ENCODE measurements around the gene SPATA24. TPM values are rescaled to one million over a fixed set of nuclear protein-coding genes. Genes with fewer than 3 reads are reported as not detected.

The SPATA24 gene
- total RNA-seq, 2 experiments from 2014 or later: 3.8 to 4.0 TPM

GRCh38 chr5:139394123-139394653, 9.7 kb downstream of the SPATA24 start:
- Mint-ChIP-seq H3K27me3 (ENCODE audit: low read depth) (no peaks in the 10 kb centered on the region), H3K4me3 (peak overlapping the region; percentile 98), H3K4me1 (ENCODE audit: low read depth) (peaks cover 62% of the 10 kb centered on the region), H3K36me3 (ENCODE audit: low read depth) (peaks cover 29% of the 10 kb centered on the region), H3K9me3 (ENCODE audit: insufficient read depth) (no peaks in the 10 kb centered on the region), H3K27ac (peak overlapping the region; percentile 97)
- DNase-seq (peak; percentile 80), ATAC-seq (peak; percentile 17)
- ChIA-PET CTCF (interaction anchor here (0.8 to 1.6 kb wide), 5 partner anchors 9 to 118 kb away, joined by 4 to 5 read pairs (median 4); partner anchors contain the start of genes PAIP2 and SPATA24), POLR2A (interaction anchor here (4.9 to 11.6 kb wide), 2 partner anchors 53 to 100 kb away, joined by 37 to 139 read pairs; partner anchors contain the start of genes MATR3 and PAIP2)

DNA sequence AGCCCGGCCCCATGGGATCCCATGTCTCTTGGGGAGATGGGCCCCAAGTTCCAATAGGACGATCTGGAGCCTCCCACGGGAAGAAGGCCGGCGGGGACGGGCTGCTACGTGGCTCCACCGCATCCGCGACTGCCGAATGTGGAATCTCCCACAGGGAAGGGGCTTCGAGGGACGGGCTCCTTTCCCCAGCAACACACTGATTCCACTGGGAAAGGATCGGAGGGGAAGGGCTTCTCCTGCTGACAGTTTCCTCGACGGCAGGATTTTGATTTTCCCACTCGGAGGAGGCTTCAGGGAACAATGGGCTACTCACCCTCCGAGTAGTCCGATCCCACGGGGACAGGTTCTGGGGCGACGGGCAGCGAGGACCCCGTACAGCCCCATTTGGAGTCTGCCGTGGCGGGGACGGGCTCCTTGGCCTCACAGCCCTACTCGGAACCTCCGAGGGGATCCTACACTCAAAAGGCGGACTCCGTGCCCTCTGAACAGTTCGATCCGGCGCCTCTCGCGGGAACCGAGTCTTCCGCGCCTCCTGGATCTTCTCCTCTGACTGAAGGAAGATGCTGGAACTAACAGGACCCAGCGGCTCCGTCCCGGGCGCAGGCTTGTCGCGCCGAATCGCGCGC, 10.3 kb downstream of the SPATA24 start:
- Mint-ChIP-seq H3K36me3 (ENCODE audit: low read depth) (peaks cover 31% of the 10 kb centered on the region), H3K9me3 (ENCODE audit: insufficient read depth) (no peaks in the 10 kb centered on the region), H3K4me3 (peak overlapping the region; percentile 98), H3K27ac (peak overlapping the region; percentile 97), H3K27me3 (ENCODE audit: low read depth) (no peaks in the 10 kb centered on the region), H3K4me1 (ENCODE audit: low read depth) (peaks cover 64% of the 10 kb centered on the region)
- DNase-seq (peak; percentile 40), ATAC-seq (no peak)
- ChIA-PET POLR2A (interaction anchor here (0.6 to 11.6 kb wide), 6 partner anchors 9 to 118 kb away, joined by 3 to 139 read pairs (median 20); partner anchors contain the start of genes MATR3, PAIP2 and SPATA24), CTCF (interaction anchor here (1.0 to 4.4 kb wide), 7 partner anchors 10 to 119 kb away, joined by 3 to 32 read pairs (median 4); partner anchors contain the start of genes PAIP2 and SPATA24)

DNA sequence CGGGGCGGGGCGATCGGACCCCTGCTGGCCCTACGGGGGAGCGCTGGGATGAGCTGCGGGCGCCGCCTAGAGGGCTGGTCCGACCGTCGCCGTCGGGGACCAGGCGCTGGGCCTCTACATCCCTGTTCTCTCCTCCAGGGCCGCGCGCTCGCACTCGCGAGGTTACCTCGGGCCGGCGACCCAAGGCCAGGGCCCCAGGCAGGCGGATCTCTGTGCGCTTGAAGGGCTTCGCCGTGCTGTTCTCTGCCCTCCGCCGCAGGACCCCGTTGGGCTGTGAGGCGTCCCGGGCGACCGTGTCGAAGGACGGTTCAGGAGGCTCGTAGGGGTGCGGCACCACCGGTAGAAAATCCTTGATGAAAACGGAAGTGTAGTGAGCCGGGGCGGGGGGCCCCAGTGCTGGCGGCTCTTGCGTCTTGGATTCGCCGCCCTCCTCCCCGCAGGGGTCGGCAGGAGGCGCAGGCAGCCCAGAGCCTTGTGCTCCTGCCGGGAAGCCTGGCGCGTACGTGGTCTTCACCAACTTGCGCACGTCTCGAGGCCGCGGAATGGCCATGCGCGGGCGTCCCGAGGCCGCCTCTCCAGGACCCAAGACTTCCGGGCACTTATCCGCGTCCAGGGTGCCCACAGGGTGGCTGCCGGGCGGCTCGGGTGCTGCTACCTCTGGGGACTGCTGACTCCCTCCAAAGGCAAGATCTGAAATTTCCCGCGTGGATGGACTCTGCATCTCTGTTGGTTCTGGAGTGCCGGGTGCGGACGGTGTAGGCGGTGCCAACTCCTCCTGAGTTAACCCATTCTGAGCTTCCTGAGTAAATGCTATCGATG, 11.0 kb downstream of the SPATA24 start:
- Mint-ChIP-seq H3K27me3 (ENCODE audit: low read depth) (no peaks in the 10 kb centered on the region), H3K4me1 (ENCODE audit: low read depth) (peaks cover 68% of the 10 kb centered on the region), H3K4me3 (peak overlapping the region; percentile 98), H3K27ac (peak overlapping the region; percentile 97), H3K9me3 (ENCODE audit: insufficient read depth) (no peaks in the 10 kb centered on the region), H3K36me3 (ENCODE audit: low read depth) (peaks cover 28% of the 10 kb centered on the region)
- DNase-seq (peak; percentile 93), ATAC-seq (peak; percentile 73)
- CTCF ChIA-PET: interaction anchor here (0.7 to 4.4 kb wide), 6 partner anchors 11 to 119 kb away, joined by 3 to 32 read pairs (median 6); partner anchors contain the start of genes PAIP2 and SPATA24
- POLR2A ChIA-PET: interaction anchor here (0.5 to 11.6 kb wide), 8 partner anchors 9 to 124 kb away, joined by 3 to 139 read pairs (median 4); partner anchors contain the start of genes MATR3, PAIP2, SLC23A1 and SPATA24

GRCh38 chr5:139392324-139392677, 11.6 kb downstream of the SPATA24 start:
- ChIA-PET CTCF (interaction anchor here (0.7 to 4.4 kb wide), 7 partner anchors 10 to 69 kb away, joined by 3 to 32 read pairs (median 8); partner anchors contain the start of genes PAIP2 and SPATA24), POLR2A (interaction anchor here (0.9 to 11.6 kb wide), 8 partner anchors 9 to 99 kb away, joined by 3 to 139 read pairs (median 4); partner anchors contain the start of genes MATR3, PAIP2, SLC23A1 and SPATA24)
- no peaks in the 10 kb centered on the region for H3K9me3 Mint-ChIP-seq (ENCODE audit: insufficient read depth)
- H3K27ac Mint-ChIP-seq: peak overlapping the region; percentile 99
- H3K36me3 Mint-ChIP-seq (ENCODE audit: low read depth): peaks cover 26% of the 10 kb centered on the region
- H3K27me3 Mint-ChIP-seq (ENCODE audit: low read depth): no peaks in the 10 kb centered on the region
- DNase-seq: no peak
- H3K4me1 Mint-ChIP-seq (ENCODE audit: low read depth): peaks cover 70% of the 10 kb centered on the region
- H3K4me3 Mint-ChIP-seq: peak overlapping the region; percentile 98
- peak; percentile 40 for ATAC-seq

GRCh38 chr5:139391570-139392323, 12.1 kb downstream of the SPATA24 start:
- H3K27ac Mint-ChIP-seq: peak overlapping the region; percentile 99
- peaks cover 67% of the 10 kb centered on the region for H3K4me1 Mint-ChIP-seq (ENCODE audit: low read depth)

GRCh38 chr5:139390639-139391569, 13.0 kb downstream of the SPATA24 start:
- ChIA-PET CTCF (interaction anchor here (1.0 to 4.4 kb wide), 16 partner anchors 11 to 812 kb away, joined by 3 to 32 read pairs (median 4); partner anchors contain the start of genes MATR3, PAIP2, SPATA24 and STING1), POLR2A (interaction anchor here (0.7 to 11.6 kb wide), 10 partner anchors 11 to 139 kb away, joined by 3 to 139 read pairs (median 4); partner anchors contain the start of genes MATR3, PAIP2, SPATA24 and STING1)

More at GRCh38 chr5:139391570-139392323, 12.1 kb downstream of the SPATA24 start:
- H3K27me3 Mint-ChIP-seq (ENCODE audit: low read depth): no peaks in the 10 kb centered on the region
- CTCF ChIA-PET: interaction anchor here (1.0 to 4.4 kb wide), 14 partner anchors 11 to 126 kb away, joined by 3 to 32 read pairs (median 4); partner anchors contain the start of genes PAIP2, SPATA24 and STING1
- POLR2A ChIA-PET: interaction anchor here (0.7 to 11.6 kb wide), 12 partner anchors 8 to 98 kb away, joined by 3 to 139 read pairs (median 4); partner anchors contain the start of genes MATR3, PAIP2, SLC23A1 and SPATA24
- peak overlapping the region; percentile 98 for H3K4me3 Mint-ChIP-seq
- H3K9me3 Mint-ChIP-seq (ENCODE audit: insufficient read depth): no peaks in the 10 kb centered on the region
- peak; percentile 18 for ATAC-seq
- peaks cover 26% of the 10 kb centered on the region for H3K36me3 Mint-ChIP-seq (ENCODE audit: low read depth)
- DNase-seq: peak; percentile 64

DNA sequence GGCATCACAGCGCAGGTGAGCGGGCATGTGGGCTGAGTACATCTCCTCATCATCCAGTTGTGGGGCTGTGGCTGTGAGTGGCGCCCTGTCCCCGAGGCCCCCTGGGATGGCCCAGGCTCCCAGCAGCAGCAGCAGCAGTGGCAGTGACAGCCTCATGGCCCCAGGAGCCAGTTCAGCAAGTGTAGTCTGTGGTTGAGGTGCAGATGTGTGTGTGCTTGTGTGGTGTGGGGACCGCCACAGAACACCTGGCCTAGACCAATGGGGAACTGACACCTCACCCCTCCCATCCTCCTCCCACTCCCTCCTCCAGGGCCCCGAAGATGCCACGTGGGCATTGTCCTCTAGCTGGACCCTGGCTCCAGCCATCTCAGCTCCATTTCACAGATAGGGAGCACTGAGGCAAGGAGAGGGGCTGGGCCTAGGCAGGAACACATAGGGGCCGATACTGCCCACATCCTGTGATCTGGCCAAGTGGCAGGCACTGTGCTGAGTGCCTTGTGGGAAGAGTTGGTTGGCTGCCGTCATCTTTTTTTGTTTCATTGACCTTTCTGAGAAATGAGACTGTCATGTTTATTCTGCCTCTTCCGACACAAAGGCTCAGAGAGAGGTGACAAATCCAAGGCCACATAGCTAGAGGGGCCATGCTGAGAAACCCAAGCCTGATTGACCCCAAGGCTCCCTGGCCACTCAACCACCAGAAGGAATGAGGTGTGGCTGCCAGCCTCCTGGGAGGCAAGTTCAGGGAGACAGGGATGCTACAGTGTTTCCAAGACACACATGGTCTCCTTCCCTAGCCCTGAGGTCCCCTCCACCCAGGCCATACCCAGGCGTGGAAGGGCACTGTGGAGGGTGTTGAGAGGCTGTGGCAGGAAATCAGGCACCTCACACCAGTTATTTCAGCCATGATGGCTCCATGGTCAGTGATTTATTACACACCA, 13.9 kb downstream of the SPATA24 start, which contains the start of gene MZB1:
MZB1 (minus strand) TSS at position 213 of the 938 bp plus-strand sequence; CDS start at position 156, 57 bp downstream.
- Mint-ChIP-seq H3K27me3 (ENCODE audit: low read depth) (no peaks in the 10 kb centered on the region), H3K9me3 (ENCODE audit: insufficient read depth) (no peaks in the 10 kb centered on the region), H3K4me1 (ENCODE audit: low read depth) (peaks cover 68% of the 10 kb centered on the region), H3K36me3 (ENCODE audit: low read depth) (peaks cover 19% of the 10 kb centered on the region), H3K27ac (peak within 1 kb of the TSS; percentile 99), H3K4me3 (peak within 1 kb of the TSS; percentile 98)
- ATAC-seq (peak; percentile 41), DNase-seq (peak; percentile 91)
- CTCF ChIA-PET: interaction anchor here (1.0 to 4.4 kb wide), 9 partner anchors 12 to 811 kb away, joined by 3 to 32 read pairs (median 4); partner anchors contain the start of genes MATR3, PAIP2, SPATA24 and STING1
- POLR2A ChIA-PET: interaction anchor here (0.6 to 11.6 kb wide), 7 partner anchors 12 to 138 kb away, joined by 3 to 139 read pairs (median 6); partner anchors contain the start of genes MATR3, PAIP2 and SPATA24

More at GRCh38 chr5:139390639-139391569, 13.0 kb downstream of the SPATA24 start:
- Mint-ChIP-seq H3K27ac (peak overlapping the region; percentile 99), H3K36me3 (ENCODE audit: low read depth) (peaks cover 21% of the 10 kb centered on the region), H3K4me1 (ENCODE audit: low read depth) (peaks cover 67% of the 10 kb centered on the region), H3K9me3 (ENCODE audit: insufficient read depth) (no peaks in the 10 kb centered on the region), H3K27me3 (ENCODE audit: low read depth) (no peaks in the 10 kb centered on the region), H3K4me3 (peak overlapping the region; percentile 98)
- DNase-seq (no peak), ATAC-seq (no peak)

- no peaks in the 10 kb centered on the region for H3K9me3 Mint-ChIP-seq (ENCODE audit: insufficient read depth)
- H3K36me3 Mint-ChIP-seq (ENCODE audit: low read depth): peaks cover 19% of the 10 kb centered on the region
- H3K4me3 Mint-ChIP-seq: peak overlapping the region; percentile 98
- ATAC-seq (no peak), DNase-seq (no peak)
- peak overlapping the region; percentile 77 for H3K27ac Mint-ChIP-seq
- H3K27me3 Mint-ChIP-seq (ENCODE audit: low read depth): no peaks in the 10 kb centered on the region
- POLR2A ChIA-PET: interaction anchor here (0.8 to 11.6 kb wide), 3 partner anchors 26 to 47 kb away, joined by 3 to 139 read pairs (median 3); partner anchors contain the start of gene PAIP2
- CTCF ChIA-PET: interaction anchor here (0.7 to 2.5 kb wide), 6 partner anchors 17 to 125 kb away, joined by 3 to 11 read pairs (median 4); partner anchors contain the start of gene PAIP2
- H3K4me1 Mint-ChIP-seq (ENCODE audit: low read depth): peaks cover 81% of the 10 kb centered on the region
Observed at GRCh38 chr5:139388198-139388821, 15.6 kb downstream of the SPATA24 start.
